Sigmoid colon (tissue), 7 donors: ENCODE measurements around the gene KIF26B. TPM values are rescaled to one million over a fixed set of nuclear protein-coding genes. Genes with fewer than 3 reads are reported as not detected.

Experiments
- DNase-seq: peaks from one replicate; pipeline ENCODE4 v3.0.0-alpha.2; 2019
- H3K27ac ChIP-seq, 4 donors: fragments of 200-600 bp; sonication (generic); one replicate each; pipeline ENCODE4 v1.5.1; 2016 to 2019; ENCODE audit warnings: mild to moderate bottlenecking in 1 of 4
- H3K27me3 ChIP-seq, 3 donors: fragments of 200-600 bp; sonication (generic); one replicate each; pipeline ENCODE4 v1.5.1; 2019; ENCODE audit warnings: mild to moderate bottlenecking in 1 of 3
- H3K36me3 ChIP-seq, 4 donors: fragments of 200-600 bp; sonication (generic); one replicate each; pipeline ENCODE4 v1.5.1; 2016 to 2019
- H3K4me1 ChIP-seq, 4 donors: fragments of 200-600 bp; sonication (generic); one replicate each; pipeline ENCODE4 v1.5.1; 2017 to 2019
- H3K4me3 ChIP-seq, 4 donors: fragments of 200-600 bp; sonication (generic); one replicate each; pipeline ENCODE4 v1.5.1; 2017 to 2019; ENCODE audit warnings: mild to moderate bottlenecking in 2 of 4, moderate library complexity in 1 of 4
- H3K9me3 ChIP-seq, 4 donors: fragments of 200-600 bp in 3 of 4; sonication (generic) in 3 of 4; one replicate each; pipeline versions ENCODE4 v1.5.1 to v1.6.1; 2013 to 2019
- EP300 ChIP-seq, 4 donors: sonication (generic); formaldehyde crosslinking; IDR thresholded peaks; one replicate each; pipeline ENCODE4 v1.6.1; 2017; ENCODE audit warnings: antibody characterized with exemption in 4 of 4
- POLR2A ChIP-seq, 2 donors: fragments of 450-650 bp; IDR thresholded peaks; one replicate each; pipeline ENCODE4 v1.6.1; 2016; ENCODE audit warnings: antibody characterized with exemption in 2 of 2, mild to moderate bottlenecking in 2 of 2, moderate library complexity in 2 of 2
- POLR2AphosphoS5 ChIP-seq, 4 donors: sonication (generic); formaldehyde crosslinking; IDR thresholded peaks; one replicate each; pipeline ENCODE4 v1.6.1; 2017; ENCODE audit warnings: antibody characterized with exemption in 4 of 4
- WGBS, 2 donors: extraction: QIAGEN DNeasy Blood & Tissue Kit; methylation state at CpG; one replicate each; pipeline ENCODE4 v1.1.7; 2013; 5-methylcytosine and 5-hydroxymethylcytosine counted together
- intact Hi-C: fragments of 100-400 bp; cut with DNase I; formaldehyde crosslinking; loops from one replicate; pipeline ENCODE4 v1.15.1; 2023
- polyA plus RNA-seq, 3 donors: library from polyadenylated mRNA; stranded (reverse); fragments of 200-250 nt; gene quantifications; one replicate each; pipeline ENCODE4 v1.2.3, GENCODE V29; 2013
- total RNA-seq, 4 donors: library from RNA; depleted of rRNA; stranded (reverse); fragments of >200 nt; gene quantifications; one replicate each; pipeline ENCODE4 v1.1.0, GENCODE V29; 2016
- TF ChIP-seq, protein P1 (sequence below), 4 experiments: fragments of 450-650 bp in 3 of 4; fragments of 200-600 bp in 1 of 4; IDR thresholded peaks; one replicate each; pipeline ENCODE4 v1.5.1; 2016 to 2019; ENCODE audit warnings: antibody characterized with exemption in 4 of 4, mild to moderate bottlenecking in 3 of 4, moderate library complexity in 2 of 4
- donor health status: healthy with polysubstance abuse.
- donor health status: Bipolar disorder and iron deficiency.
- donor health status: healthy.

The KIF26B gene
- total and polyA plus RNA-seq, 7 donors: under 0.01 to 5.5 (median 1.4) TPM; not detected in 1

- no peak for DNase-seq
- TF ChIP-seq, protein P1, sequence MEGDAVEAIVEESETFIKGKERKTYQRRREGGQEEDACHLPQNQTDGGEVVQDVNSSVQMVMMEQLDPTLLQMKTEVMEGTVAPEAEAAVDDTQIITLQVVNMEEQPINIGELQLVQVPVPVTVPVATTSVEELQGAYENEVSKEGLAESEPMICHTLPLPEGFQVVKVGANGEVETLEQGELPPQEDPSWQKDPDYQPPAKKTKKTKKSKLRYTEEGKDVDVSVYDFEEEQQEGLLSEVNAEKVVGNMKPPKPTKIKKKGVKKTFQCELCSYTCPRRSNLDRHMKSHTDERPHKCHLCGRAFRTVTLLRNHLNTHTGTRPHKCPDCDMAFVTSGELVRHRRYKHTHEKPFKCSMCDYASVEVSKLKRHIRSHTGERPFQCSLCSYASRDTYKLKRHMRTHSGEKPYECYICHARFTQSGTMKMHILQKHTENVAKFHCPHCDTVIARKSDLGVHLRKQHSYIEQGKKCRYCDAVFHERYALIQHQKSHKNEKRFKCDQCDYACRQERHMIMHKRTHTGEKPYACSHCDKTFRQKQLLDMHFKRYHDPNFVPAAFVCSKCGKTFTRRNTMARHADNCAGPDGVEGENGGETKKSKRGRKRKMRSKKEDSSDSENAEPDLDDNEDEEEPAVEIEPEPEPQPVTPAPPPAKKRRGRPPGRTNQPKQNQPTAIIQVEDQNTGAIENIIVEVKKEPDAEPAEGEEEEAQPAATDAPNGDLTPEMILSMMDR (IDR thresholded peaks at IDR 0.05): no peak
- TF ChIP-seq POLR2AphosphoS5 (IDR thresholded peaks at IDR 0.05) (no peak), EP300 (IDR thresholded peaks at IDR 0.05) (no peak), POLR2A (IDR thresholded peaks at IDR 0.05) (no peak)
- Histone ChIP-seq H3K36me3 (no peaks in the 10 kb centered on the region), H3K4me3 (no peak overlapping the region), H3K27me3 (no peaks in the 10 kb centered on the region), H3K9me3 (no peaks in the 10 kb centered on the region), H3K27ac (no peak overlapping the region), H3K4me1 (peaks cover 0 to 9% (median 4%) of the 10 kb centered on the region in 4 donors)
- intact Hi-C loops: no loop called here
- WGBS, 2 donors: 8 to 54% methylated on average over 1 of the region's 1 CpG
These were observed 88.2 kb downstream of the KIF26B start for GRCh38 chr1:245242989-245243388.

GRCh38 chr1:245245021-245245667 is 90.4 kb downstream of the KIF26B start:
- Histone ChIP-seq H3K36me3 (no peaks in the 10 kb centered on the region), H3K27ac (no peak overlapping the region), H3K4me1 (peaks cover 0 to 17% (median 4%) of the 10 kb centered on the region in 4 donors), H3K4me3 (no peak overlapping the region), H3K9me3 (no peaks in the 10 kb centered on the region), H3K27me3 (no peaks in the 10 kb centered on the region)
- DNase-seq: no peak
- no peak for TF ChIP-seq POLR2AphosphoS5 (IDR thresholded peaks at IDR 0.05)
- TF ChIP-seq, protein P1 (IDR thresholded peaks at IDR 0.05): no peak
- TF ChIP-seq EP300 (IDR thresholded peaks at IDR 0.05): no peak
- no peak for TF ChIP-seq POLR2A (IDR thresholded peaks at IDR 0.05)
- intact Hi-C loops: no loop called here
- WGBS, 2 donors: 22 to 71% methylated on average over 11 of the region's 11 CpGs

- Histone ChIP-seq H3K36me3 (no peaks in the 10 kb centered on the region), H3K4me3 (no peak overlapping the region), H3K27me3 (no peaks in the 10 kb centered on the region), H3K9me3 (peaks cover 0 to 3% (median 0%) of the 10 kb centered on the region in 4 donors), H3K27ac (no peak overlapping the region), H3K4me1 (peaks cover 0 to 17% (median 4%) of the 10 kb centered on the region in 4 donors)
- 46 to 78% methylated on average over 4 of the region's 4 CpGs for WGBS, 2 donors
- no peak for TF ChIP-seq EP300 (IDR thresholded peaks at IDR 0.05)
- no peak for TF ChIP-seq POLR2A (IDR thresholded peaks at IDR 0.05)
- no peak for TF ChIP-seq POLR2AphosphoS5 (IDR thresholded peaks at IDR 0.05)
- TF ChIP-seq, protein P1 (IDR thresholded peaks at IDR 0.05): no peak
- intact Hi-C loops: no loop called here
- DNase-seq: no peak
These were observed 91.6 kb downstream of the KIF26B start for GRCh38 chr1:245246433-245246832.

DNA sequence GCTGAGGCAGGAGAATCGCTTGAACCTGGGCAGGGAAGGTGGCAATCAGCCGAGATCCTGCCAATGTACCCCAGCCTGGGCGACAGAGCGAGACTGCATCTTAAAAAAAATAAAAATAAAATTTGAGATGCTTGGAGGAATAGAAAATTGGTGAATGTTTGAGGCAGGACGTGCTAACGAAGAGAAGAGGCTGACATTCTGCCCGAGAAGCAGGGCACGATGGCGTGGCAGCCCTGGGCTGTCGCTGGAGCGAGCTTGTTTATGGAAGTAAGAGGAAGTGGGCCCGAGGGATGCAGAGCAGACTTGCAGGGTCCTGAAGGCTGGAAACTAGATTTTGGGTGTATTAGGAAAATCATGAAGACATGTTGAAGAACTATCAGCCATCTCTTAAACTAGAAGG is 92.6 kb downstream of the KIF26B start:
- TF ChIP-seq POLR2A (IDR thresholded peaks at IDR 0.05) (no peak), POLR2AphosphoS5 (IDR thresholded peaks at IDR 0.05) (no peak), EP300 (IDR thresholded peaks at IDR 0.05) (no peak)
- TF ChIP-seq, protein P1 (IDR thresholded peaks at IDR 0.05): no peak
- 91 to 94% methylated on average over 12 of the region's 12 CpGs for WGBS, 2 donors
- Histone ChIP-seq H3K9me3 (peaks cover 0 to 6% (median 0%) of the 10 kb centered on the region in 4 donors), H3K4me1 (peaks cover 0 to 17% (median 4%) of the 10 kb centered on the region in 4 donors), H3K27me3 (no peaks in the 10 kb centered on the region), H3K36me3 (no peaks in the 10 kb centered on the region), H3K4me3 (no peak overlapping the region), H3K27ac (no peak overlapping the region)
- intact Hi-C loops: no loop called here
- no peak for DNase-seq
